Neutrophil (primary cell): ENCODE measurements around the gene RFNG.

Experiments
- H3K27ac ChIP-seq: fragments of 200-600 bp; sonication (generic); 2 replicates; pipeline ENCODE4 v1.5.1; 2016; ENCODE audit warnings: mild to moderate bottlenecking, moderate library complexity
- H3K27me3 ChIP-seq: fragments of 200-600 bp; sonication (generic); 2 replicates; pipeline ENCODE4 v1.6.0; 2016; ENCODE audit warnings: mild to moderate bottlenecking
- H3K36me3 ChIP-seq: fragments of 200-600 bp; sonication (generic); 2 replicates; pipeline ENCODE4 v1.5.1; 2017
- H3K4me1 ChIP-seq, 2 experiments: fragments of 200-600 bp in 1 of 2; sonication (generic) in 1 of 2; 1 replicate in 1 of 2; 2 replicates in 1 of 2; pipeline versions ENCODE4 v1.5.1 to v1.6.1; 2013 to 2016; ENCODE audit warnings: low read depth in 1 of 2, low read length in 1 of 2, mild to moderate bottlenecking in 1 of 2, moderate library complexity in 1 of 2; ENCODE audit not compliant: control insufficient read depth in 1 of 2, insufficient read depth in 1 of 2
- H3K4me3 ChIP-seq, 2 experiments: fragments of 200-600 bp in 1 of 2; sonication (generic) in 1 of 2; 1 replicate in 1 of 2; 2 replicates in 1 of 2; pipeline ENCODE4 v1.5.1; 2013 to 2016; ENCODE audit warnings: low read depth in 1 of 2, low read length in 1 of 2, mild to moderate bottlenecking in 1 of 2, moderate library complexity in 1 of 2
- H3K9me3 ChIP-seq: fragments of 200-600 bp; sonication (generic); 2 replicates; pipeline ENCODE4 v1.5.1; 2016
- TF ChIP-seq, protein P1 (sequence below): fragments of 200-600 bp; sonication (generic); IDR thresholded peaks from 2 replicates; pipeline ENCODE4 v1.5.1; 2016; ENCODE audit warnings: antibody characterized with exemption

The RFNG gene

DNA sequence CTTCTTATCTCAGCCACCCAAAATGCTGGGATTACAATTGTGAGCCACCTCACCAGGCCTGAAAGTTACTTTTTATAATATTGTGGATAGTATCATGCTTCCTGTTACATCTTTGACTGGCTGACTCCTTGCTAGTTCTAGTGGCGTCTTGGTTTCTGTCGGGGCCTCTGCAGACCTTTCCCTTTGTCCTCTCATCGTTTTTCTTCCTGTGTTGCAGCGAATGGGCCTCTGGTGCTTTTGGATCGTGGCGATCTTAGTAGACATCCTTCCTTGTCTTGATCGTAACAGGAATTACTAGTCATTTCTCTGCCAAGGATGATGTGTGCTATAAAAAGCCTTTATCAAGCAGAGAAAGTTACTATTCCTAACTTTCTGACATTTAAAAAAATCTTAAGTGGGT lies 53.4 kb downstream of the RFNG start:
- H3K27me3 ChIP-seq, result no peaks in the 10 kb centered on the region
- H3K27ac ChIP-seq, result no peak overlapping the region
- TF ChIP-seq, protein P1, sequence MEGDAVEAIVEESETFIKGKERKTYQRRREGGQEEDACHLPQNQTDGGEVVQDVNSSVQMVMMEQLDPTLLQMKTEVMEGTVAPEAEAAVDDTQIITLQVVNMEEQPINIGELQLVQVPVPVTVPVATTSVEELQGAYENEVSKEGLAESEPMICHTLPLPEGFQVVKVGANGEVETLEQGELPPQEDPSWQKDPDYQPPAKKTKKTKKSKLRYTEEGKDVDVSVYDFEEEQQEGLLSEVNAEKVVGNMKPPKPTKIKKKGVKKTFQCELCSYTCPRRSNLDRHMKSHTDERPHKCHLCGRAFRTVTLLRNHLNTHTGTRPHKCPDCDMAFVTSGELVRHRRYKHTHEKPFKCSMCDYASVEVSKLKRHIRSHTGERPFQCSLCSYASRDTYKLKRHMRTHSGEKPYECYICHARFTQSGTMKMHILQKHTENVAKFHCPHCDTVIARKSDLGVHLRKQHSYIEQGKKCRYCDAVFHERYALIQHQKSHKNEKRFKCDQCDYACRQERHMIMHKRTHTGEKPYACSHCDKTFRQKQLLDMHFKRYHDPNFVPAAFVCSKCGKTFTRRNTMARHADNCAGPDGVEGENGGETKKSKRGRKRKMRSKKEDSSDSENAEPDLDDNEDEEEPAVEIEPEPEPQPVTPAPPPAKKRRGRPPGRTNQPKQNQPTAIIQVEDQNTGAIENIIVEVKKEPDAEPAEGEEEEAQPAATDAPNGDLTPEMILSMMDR, result no peak
- peaks cover 7% of the 10 kb centered on the region for H3K36me3 ChIP-seq
- H3K9me3 ChIP-seq, result no peaks in the 10 kb centered on the region
- H3K4me1 ChIP-seq, result no peaks in the 10 kb centered on the region
- H3K4me3 ChIP-seq, result no peak overlapping the region
